K562 (cell line): ENCODE results near the gene SYT13. TPM values are rescaled to one million over a fixed set of nuclear protein-coding genes. Genes with fewer than 3 reads are reported as not detected.

Experiments used
- ATAC-seq: fragments of 200-7000 bp; cut with Tn5 transposase; 3 replicates; pipeline ENCODE4 v1.9.1; 2020; ENCODE audit warnings: moderate library complexity
- BruUV-seq: library from RNA; stranded (reverse); fragments of 400-500 nt; replicated peaks from 2 replicates; lab custom pipeline; 2021; lab: Mats Ljungman, UMichigan
- CTCF ChIA-PET: fragments of 300-600 bp; formaldehyde crosslinking; extraction: SDS; loops from one replicate; lab custom pipeline; 2021; ENCODE audit warnings: low intra/inter-chr PET ratio; lab: Yijun Ruan, JAX
- POLR2A ChIA-PET: fragments of 300-600, 350-650 bp; sonication (Branson Sonifier 250); formaldehyde crosslinking; extraction: SDS; loops from one replicate; lab custom pipeline; 2021; ENCODE audit warnings: antibody characterized with exemption, inconsistent platforms; lab: Yijun Ruan, JAX
- DNase-seq, 4 experiments: peaks; one replicate each; pipeline versions ENCODE4 v3.0.0 to v3.0.0-alpha.2; 2011 to 2018; ENCODE audit warnings: low spot score in 3 of 4, mixed read lengths in 3 of 4; ENCODE audit errors: extremely low read depth in 1 of 4
- FAIRE-seq: peaks from 2 replicates; lab custom pipeline; 2011; peaks lifted over from hg19 to GRCh38; lab: Jason Lieb, UNC
- H2AFZ ChIP-seq: 2 replicates; pipeline ENCODE4 v1.6.0; 2011; ENCODE audit warnings: low read depth, low read length, control low read depth, inconsistent platforms
- H3K27ac ChIP-seq: fragments of 200-600 bp; 3 replicates; pipeline ENCODE4 v1.8.0; 2011; ENCODE audit warnings: low read depth, mild to moderate bottlenecking, control low read depth, inconsistent platforms, low read length, moderate library complexity, mixed read lengths; ENCODE audit errors: extremely low read depth
- H3K27me3 ChIP-seq, 2 experiments: fragments of 300-600 bp in 1 of 2; 2 replicates in 1 of 2; 3 replicates in 1 of 2; pipeline versions ENCODE4 v1.6.0 to v1.8.0; 2011; ENCODE audit warnings: inconsistent platforms in 2 of 2, low read length in 2 of 2, mild to moderate bottlenecking in 1 of 2, mixed read lengths in 1 of 2, moderate library complexity in 1 of 2; ENCODE audit not compliant: control insufficient read depth in 2 of 2, insufficient read depth in 2 of 2
- H3K36me3 ChIP-seq: fragments of 300-600 bp; 3 replicates; pipeline ENCODE4 v1.8.0; 2011; ENCODE audit warnings: mild to moderate bottlenecking, low read length, inconsistent platforms; ENCODE audit not compliant: control insufficient read depth, insufficient read depth
- H3K4me1 ChIP-seq, 2 experiments: fragments of 200-600 bp in 1 of 2; replicated peaks in 1 of 2; 2 replicates in 1 of 2; 3 replicates in 1 of 2; pipeline versions ENCODE4 v1.5.1 to v1.8.0; 2011; ENCODE audit warnings: inconsistent platforms in 2 of 2, low read length in 2 of 2, mild to moderate bottlenecking in 1 of 2, mixed read lengths in 1 of 2, moderate library complexity in 1 of 2; ENCODE audit not compliant: control insufficient read depth in 2 of 2, insufficient read depth in 2 of 2
- H3K4me2 ChIP-seq: 2 replicates; pipeline ENCODE4 v1.6.1; 2011; ENCODE audit warnings: low read length, control low read depth, inconsistent platforms, mixed read lengths; ENCODE audit not compliant: insufficient read depth
- H3K4me3 ChIP-seq: fragments of 200-600 bp; sonication (generic), shearing (Covaris generic); 2 replicates; pipeline ENCODE4 v1.5.1; 2016; ENCODE audit warnings: control low read depth, inconsistent platforms
- H3K79me2 ChIP-seq: fragments of 200-600 bp; 3 replicates; pipeline ENCODE4 v1.8.0; 2011; ENCODE audit warnings: low read length, inconsistent platforms; ENCODE audit not compliant: control insufficient read depth, insufficient read depth
- H3K9ac ChIP-seq, 2 experiments: 2 replicates each; pipeline versions ENCODE4 v1.6.0 to v1.6.1; 2011; ENCODE audit warnings: low read depth in 2 of 2, low read length in 2 of 2, control low read depth in 1 of 2, inconsistent platforms in 1 of 2, mild to moderate bottlenecking in 1 of 2, mixed read lengths in 1 of 2; ENCODE audit not compliant: insufficient read depth in 1 of 2
- H3K9me1 ChIP-seq: one replicate; pipeline ENCODE4 v1.6.0; 2011; ENCODE audit warnings: inconsistent platforms, mild to moderate bottlenecking, low read length, moderate library complexity; ENCODE audit not compliant: control insufficient read depth, insufficient read depth
- H3K9me3 ChIP-seq: replicated peaks from 2 replicates; pipeline ENCODE4 v1.5.1; 2011; ENCODE audit warnings: low read depth, low read length, inconsistent platforms; ENCODE audit not compliant: control insufficient read depth, insufficient read depth
- H4K20me1 ChIP-seq: replicated peaks from 2 replicates; pipeline ENCODE4 v1.6.1; 2011; ENCODE audit warnings: low read length, inconsistent platforms, mixed read lengths; ENCODE audit not compliant: control insufficient read depth, insufficient read depth
- C11orf30 ChIP-seq: fragments of 450-650 bp; IDR thresholded peaks from 2 replicates; pipeline ENCODE4 v1.6.1; 2016; ENCODE audit warnings: low read depth, mild to moderate bottlenecking
- CLOCK ChIP-seq: fragments of 250-450 bp; sonication (Bioruptor Pico); IDR thresholded peaks from 2 replicates; pipeline ENCODE4 v1.4.0; 2020; ENCODE audit warnings: mild to moderate bottlenecking, moderate library complexity, borderline replicate concordance
- COPS2 ChIP-seq: fragments of 450-650 bp; conservative IDR thresholded peaks from 2 replicates; pipeline ENCODE4 v1.6.1; 2016; ENCODE audit warnings: mild to moderate bottlenecking, moderate library complexity
- EP300 ChIP-seq: IDR thresholded peaks from 2 replicates; pipeline ENCODE4 v1.6.1; 2012; ENCODE audit warnings: low read length, improper control_type of control experiment
- GABPB1 ChIP-seq: sonication (generic); formaldehyde crosslinking; IDR thresholded peaks from 2 replicates; pipeline ENCODE4 v1.8.0; 2022; ENCODE audit warnings: mild to moderate bottlenecking, missing genetic modification reagents
- MNT ChIP-seq, 2 experiments: fragments of 450-650 bp; conservative IDR thresholded peaks; 2 replicates each; pipeline ENCODE4 v1.6.1; 2017; ENCODE audit warnings: mild to moderate bottlenecking in 2 of 2, moderate library complexity in 2 of 2
- NFIX ChIP-seq: fragments of 250-450 bp; sonication (Bioruptor Pico); IDR thresholded peaks from 2 replicates; pipeline ENCODE4 v1.4.0; 2020; ENCODE audit warnings: low read depth, mild to moderate bottlenecking, moderate library complexity
- NR3C1 ChIP-seq: sonication (generic); formaldehyde crosslinking; IDR thresholded peaks from 2 replicates; pipeline ENCODE4 v1.8.1; 2022; ENCODE audit warnings: missing genetic modification reagents
- RBM22 ChIP-seq: fragments of 200-400 bp; formaldehyde crosslinking; IDR thresholded peaks from 2 replicates; pipeline ENCODE4 v1.6.1; 2018; ENCODE audit warnings: low read length, low read depth; ENCODE audit not compliant: poor library complexity, severe bottlenecking
- RBM34 ChIP-seq: fragments of 200-400 bp; formaldehyde crosslinking; IDR thresholded peaks from 2 replicates; pipeline ENCODE4 v1.6.1; 2018; ENCODE audit warnings: low read length, borderline replicate concordance; ENCODE audit not compliant: insufficient read depth
- SIN3A ChIP-seq, 2 experiments: fragments of 150-350 bp in 1 of 2; IDR thresholded peaks; 2 replicates each; pipeline ENCODE4 v1.6.1; 2011 to 2016; ENCODE audit warnings: borderline replicate concordance in 2 of 2, low read depth in 2 of 2, low read length in 2 of 2, mild to moderate bottlenecking in 2 of 2, moderate library complexity in 2 of 2; ENCODE audit not compliant: control insufficient read depth in 1 of 2
- SUPT5H ChIP-seq: fragments of 450-650 bp; IDR thresholded peaks from 2 replicates; pipeline ENCODE4 v1.6.1; 2016
- ZBTB8A ChIP-seq: fragments of 450-650 bp; IDR thresholded peaks from 2 replicates; pipeline ENCODE4 v1.6.1; 2018; ENCODE audit warnings: mild to moderate bottlenecking, moderate library complexity; ENCODE audit not compliant: partially characterized antibody
- ZKSCAN8 ChIP-seq: fragments of 200-800 bp; sonication (Bioruptor generic); IDR thresholded peaks from 2 replicates; pipeline ENCODE4 v1.6.1; 2016; ENCODE audit warnings: missing genetic modification characterization, missing compliant biosample characterization
- ZNF232 ChIP-seq: sonication (generic); formaldehyde crosslinking; IDR thresholded peaks from 2 replicates; pipeline ENCODE4 v1.8.0; 2022; ENCODE audit warnings: mild to moderate bottlenecking, missing genetic modification reagents
- ZNF764 ChIP-seq: fragments of 250-450 bp; sonication (Bioruptor Pico); IDR thresholded peaks from 2 replicates; pipeline ENCODE4 v1.4.0; 2020; ENCODE audit warnings: low read depth, mild to moderate bottlenecking, moderate library complexity
- WGBS: fragments of 100-300 bp; shearing (Covaris generic); methylation state at CpG from one replicate; pipeline ENCODE4 v1.1.6; 2016; ENCODE audit warnings: low coverage, mixed read lengths; ENCODE audit not compliant: insufficient coverage; ENCODE audit errors: missing lambda C conversion rate; 5-methylcytosine and 5-hydroxymethylcytosine counted together
- in situ Hi-C: fragments of 300-500 bp; cut with MboI; formaldehyde crosslinking; loops from 4 replicates; pipeline ENCODE4 v1.15.0; 2018; ENCODE audit warnings: inconsistent platforms, mixed read lengths
- intact Hi-C: fragments of 100-400 bp; cut with micrococcal nuclease; formaldehyde crosslinking; loops from 2 replicates; pipeline ENCODE4 v1.14.2; 2022
- polyA plus RNA-seq, 8 experiments: library from polyadenylated mRNA; depleted of rRNA in 4 of 8; stranded (reverse) in 5 of 8; unstranded in 3 of 8; fragments of >200 nt; fragmentation: Nextera tagmentation in 2 of 8; fragmentation: Illumina TruSeq in 1 of 8; extraction: Ambion mirVana in 2 of 8; extraction: Trizol in 1 of 8; gene quantifications; 2 replicates each; pipeline versions ENCODE4 v1.2.1 to v1.2.3, GENCODE V29; 2011 to 2014; ENCODE audit warnings: inconsistent platforms in 1 of 8, missing spikeins in 1 of 8
- total RNA-seq, 7 experiments: library from RNA; depleted of rRNA in 6 of 7; stranded (reverse); fragments of >200 nt in 6 of 7; fragmentation: Illumina TruSeq in 2 of 7; extraction: Trizol in 2 of 7; gene quantifications; 2 replicates each; pipeline versions ENCODE4 v1.2.1 to v1.2.3, GENCODE V29; 2011 to 2021; ENCODE audit warnings: low replicate concordance in 1 of 7

SYT13 gene
- total and polyA plus RNA-seq, 9 of the 15 experiments (the other 6 are each of a cell fraction or from before 2014, with no cell fraction given) = under 0.01 to 0.13 (median 0.08) TPM; not detected in 2

DNA sequence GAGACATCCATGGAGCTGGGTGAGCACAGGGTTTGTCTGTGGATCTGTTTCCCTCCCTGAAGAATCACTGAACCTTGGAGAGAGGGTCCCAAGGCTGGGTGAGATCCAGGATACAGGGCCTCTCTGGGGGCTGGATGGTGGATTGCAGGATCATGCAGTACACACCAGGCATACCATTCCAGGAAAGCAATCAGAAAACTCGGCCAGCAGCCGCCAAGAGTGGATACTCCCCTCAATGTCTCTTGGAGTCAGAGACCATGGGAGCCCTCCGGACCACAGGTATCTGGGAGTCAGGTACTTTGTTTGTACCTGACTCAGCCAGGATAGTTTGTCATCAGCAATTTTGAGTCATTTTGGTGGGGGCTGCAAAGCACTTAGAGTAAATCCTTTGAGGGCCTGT, 14.6 kb upstream of the SYT13 start:
- in situ Hi-C loops = no loop called here
- no peak for TF ChIP-seq GABPB1 (CRISPR knock-in tag)
- no peak for TF ChIP-seq C11orf30
- TF ChIP-seq ZNF764 = no peak
- TF ChIP-seq SIN3A (IDR thresholded peaks at IDR 0.05; ENCODE audit: borderline replicate concordance in 2 of 2, control insufficient read depth in 1 of 2, low read depth in 2 of 2, low read length in 2 of 2) = no peak
- no peak for TF ChIP-seq NFIX (CRISPR knock-in tag)
- no peak for TF ChIP-seq ZKSCAN8 (CRISPR knock-in tag)
- TF ChIP-seq ZBTB8A = no peak
- no peak for TF ChIP-seq EP300
- TF ChIP-seq ZNF232 (CRISPR knock-in tag) = no peak
- no peak for TF ChIP-seq CLOCK (CRISPR knock-in tag)
- TF ChIP-seq NR3C1 (CRISPR knock-in tag) = no peak
- no peak for TF ChIP-seq COPS2
- no peak for TF ChIP-seq RBM22
- TF ChIP-seq RBM34 = no peak
- TF ChIP-seq SUPT5H = no peak
- TF ChIP-seq MNT (conservative IDR thresholded peaks at IDR 0.05) = no peak
- TF ChIP-seq, all 486 proteins: peak for 0
- Histone ChIP-seq H3K9me1 (no peaks in the 10 kb centered on the region), H3K4me1 (no peaks in the 10 kb centered on the region), H4K20me1 (no peaks in the 10 kb centered on the region; the same call in 1 of the 2 replicates), H3K9ac (no peak overlapping the region), H3K27ac (no peak overlapping the region), H3K4me3 (no peak overlapping the region), H2AFZ (no peak overlapping the region), H3K4me2 (no peak overlapping the region), H3K79me2 (no peaks in the 10 kb centered on the region), H3K36me3 (no peaks in the 10 kb centered on the region), H3K9me3 (no peaks in the 10 kb centered on the region), H3K27me3 (peaks cover 6 to 28% of the 10 kb centered on the region in 2 experiments; a peak in 4 of 5 replicates)
- ATAC-seq (no peak), FAIRE-seq (no peak), DNase-seq (no peak)
- 0% methylated on average over 2 of the region's 3 CpGs for WGBS
- CTCF ChIA-PET = no interaction called here
- POLR2A ChIA-PET = no interaction called here
- intact Hi-C loops = no loop called here
- BruUV-seq = no TSS peak
